ENCODE data around the gene RSRP1. TPM values are rescaled to one million over a fixed set of nuclear protein-coding genes. Genes with fewer than 3 reads are reported as not detected.
A peak's percentile ranks its signal among the peaks of the same experiment; 100 is the strongest.
"Not testable (repeated sequence)": the region's sequence is repeated elsewhere in the genome, so short reads cannot be mapped to it uniquely, and the experiment has no call there.

Gene RSRP1
- total RNA-seq, 1 donor from 2014 or later, result 109 TPM

GRCh38 chr1:25245393-25245792, 1.9 kb downstream of the RSRP1 start:
- H3K27ac Mint-ChIP-seq, result peak overlapping the region; percentile 99
- no peaks in the 10 kb centered on the region for H3K27me3 Mint-ChIP-seq
- H3K4me3 Mint-ChIP-seq, result peak overlapping the region; percentile 97
- DNase-seq (ENCODE audit: extremely low spot score, unreplicated experiment), result no peak
- no peaks in the 10 kb centered on the region for H3K9me3 Mint-ChIP-seq
- peaks cover 25% of the 10 kb centered on the region for H3K36me3 Mint-ChIP-seq
- TF ChIP-seq CTCF (conservative IDR thresholded peaks at IDR 0.05), result no peak
- H3K4me1 Mint-ChIP-seq (ENCODE audit: unreplicated experiment), result peaks cover 35% of the 10 kb centered on the region

- Mint-ChIP-seq H3K27ac (peak overlapping the region; percentile 57), H3K4me3 (peak overlapping the region; percentile 55), H3K4me1 (ENCODE audit: unreplicated experiment) (peaks cover 40% of the 10 kb centered on the region), H3K9me3 (no peaks in the 10 kb centered on the region), H3K36me3 (peaks cover 25% of the 10 kb centered on the region), H3K27me3 (no peaks in the 10 kb centered on the region)
- TF ChIP-seq CTCF (conservative IDR thresholded peaks at IDR 0.05), result no peak
- no peak for DNase-seq (ENCODE audit: extremely low spot score, unreplicated experiment)
These were observed 3.3 kb downstream of the RSRP1 start for GRCh38 chr1:25243907-25244306.

GRCh38 chr1:25239681-25240541, 7.3 kb downstream of the RSRP1 start:
- H3K4me3 Mint-ChIP-seq, result peak overlapping the region; percentile 92
- H3K27ac Mint-ChIP-seq, result peak overlapping the region; percentile 94
- no peaks in the 10 kb centered on the region for H3K9me3 Mint-ChIP-seq
- DNase-seq (ENCODE audit: extremely low spot score, unreplicated experiment), result peak; percentile 93
- H3K4me1 Mint-ChIP-seq (ENCODE audit: unreplicated experiment), result peaks cover 19% of the 10 kb centered on the region
- peak; percentile 79 for TF ChIP-seq CTCF (conservative IDR thresholded peaks at IDR 0.05)
- H3K36me3 Mint-ChIP-seq, result peaks cover 9% of the 10 kb centered on the region
- no peaks in the 10 kb centered on the region for H3K27me3 Mint-ChIP-seq

GRCh38 chr1:25238046-25238445, 9.2 kb downstream of the RSRP1 start:
- no peaks in the 10 kb centered on the region for H3K27me3 Mint-ChIP-seq
- H3K9me3 Mint-ChIP-seq, result no peaks in the 10 kb centered on the region
- no peak overlapping the region for H3K27ac Mint-ChIP-seq
- no peak for TF ChIP-seq CTCF (conservative IDR thresholded peaks at IDR 0.05)
- no peak for DNase-seq (ENCODE audit: extremely low spot score, unreplicated experiment)
- no peak overlapping the region for H3K4me3 Mint-ChIP-seq
- H3K36me3 Mint-ChIP-seq, result peaks cover 8% of the 10 kb centered on the region
- H3K4me1 Mint-ChIP-seq (ENCODE audit: unreplicated experiment), result peaks cover 9% of the 10 kb centered on the region

GRCh38 chr1:25236261-25236660, 11.0 kb downstream of the RSRP1 start:
- H3K27me3 Mint-ChIP-seq; H3K9me3 Mint-ChIP-seq; DNase-seq (ENCODE audit: extremely low spot score, unreplicated experiment); H3K4me3 Mint-ChIP-seq; H3K27ac Mint-ChIP-seq: not testable (repeated sequence)
- H3K4me1 Mint-ChIP-seq (ENCODE audit: unreplicated experiment), result peaks cover 15% of the 10 kb centered on the region
- peaks cover 12% of the 10 kb centered on the region for H3K36me3 Mint-ChIP-seq

GRCh38 chr1:25235411-25235810, 11.8 kb downstream of the RSRP1 start:
- not testable (repeated sequence) for H3K9me3 Mint-ChIP-seq; H3K4me3 Mint-ChIP-seq; H3K27ac Mint-ChIP-seq; DNase-seq (ENCODE audit: extremely low spot score, unreplicated experiment); H3K27me3 Mint-ChIP-seq
- H3K36me3 Mint-ChIP-seq, result peaks cover 14% of the 10 kb centered on the region
- peaks cover 12% of the 10 kb centered on the region for H3K4me1 Mint-ChIP-seq (ENCODE audit: unreplicated experiment)

Measured in type B pancreatic cell (in vitro differentiated cells).